DMS53 (cell line): ENCODE measurements around the gene PRR7.

ENCODE experiments used
- DNase-seq: peaks from one replicate; lab custom pipeline; 2025; lab: John Stamatoyannopoulos, UW

Gene PRR7

GRCh38 chr5:177469750-177470525, 23.3 kb downstream of the PRR7 start:
- no peak for DNase-seq

GRCh38 chr5:177470759-177471536, 24.3 kb downstream of the PRR7 start:
- peak; percentile 57 for DNase-seq

- DNase-seq: no peak
Observed at GRCh38 chr5:177471610-177472356, 25.2 kb downstream of the PRR7 start.

GRCh38 chr5:177472460-177473442, 26.1 kb downstream of the PRR7 start:
- DNase-seq: peak; percentile 72

- DNase-seq: peak; percentile 74
Observed at GRCh38 chr5:177473443-177474001, 26.9 kb downstream of the PRR7 start, which contains the start of gene DBN1. Gene DBN1 (minus strand): TSS chr5:177473634. CDS start chr5:177473521, 113 bp downstream.

- no peak for DNase-seq
Observed at GRCh38 chr5:177474002-177474476, 27.4 kb downstream of the PRR7 start.

- DNase-seq: no peak
Observed at GRCh38 chr5:177474846-177475562, 28.4 kb downstream of the PRR7 start.

- DNase-seq: no peak
Observed at GRCh38 chr5:177475563-177476427, 29.2 kb downstream of the PRR7 start.

- DNase-seq: no peak
Observed at GRCh38 chr5:177476531-177477233, 30.1 kb downstream of the PRR7 start.

- peak; percentile 36 for DNase-seq
Observed at GRCh38 chr5:177477701-177478477, 31.3 kb downstream of the PRR7 start.

- DNase-seq: peak; percentile 68
Observed at GRCh38 chr5:177478711-177479646, 32.4 kb downstream of the PRR7 start.

GRCh38 chr5:177479774-177480173, 33.2 kb downstream of the PRR7 start:
- no peak for DNase-seq

- no peak for DNase-seq
Observed at GRCh38 chr5:177482359-177482795, 35.8 kb downstream of the PRR7 start.

GRCh38 chr5:177483042-177483441, 36.4 kb downstream of the PRR7 start:
- DNase-seq: no peak

- DNase-seq: no peak
Observed at GRCh38 chr5:177483994-177484901, 37.6 kb downstream of the PRR7 start.
